Brain microvascular endothelial cell (primary cell): ENCODE results near the gene MIX23.
A peak's percentile ranks its signal among the peaks of the same experiment; 100 is the strongest.

ENCODE experiments used
- DNase-seq: peaks from one replicate; pipeline ENCODE4 v3.0.0-alpha.2; 2020
- H3K27ac ChIP-seq: fragments of 250-450 bp; sonication (Bioruptor Pico); 2 replicates; pipeline ENCODE4 v1.5.1; 2020; ENCODE audit warnings: mild to moderate bottlenecking, moderate library complexity
- H3K27me3 ChIP-seq: fragments of 250-450 bp; sonication (Bioruptor Pico); replicated peaks from 2 replicates; pipeline ENCODE4 v1.5.1; 2020; ENCODE audit warnings: mild to moderate bottlenecking
- H3K36me3 ChIP-seq: fragments of 250-450 bp; sonication (Bioruptor Pico); replicated peaks from 2 replicates; pipeline ENCODE4 v1.5.1; 2020; ENCODE audit warnings: mild to moderate bottlenecking
- H3K4me3 ChIP-seq: 2 replicates; pipeline ENCODE4 v1.5.1; 2011; ENCODE audit warnings: low read depth, mild to moderate bottlenecking, control low read depth, low read length, moderate library complexity
- in situ Hi-C: cut with HindIII; loops from 2 replicates; pipeline ENCODE4 v1.10.0; 2017; ENCODE audit warnings: low sequenced_read_pairs, low pct_ligation_motif_present
- TF ChIP-seq, protein P1 (sequence below): IDR thresholded peaks from 2 replicates; pipeline ENCODE4 v1.5.1; 2011; ENCODE audit warnings: low read depth, mild to moderate bottlenecking, moderate library complexity, low read length, control low read depth, inconsistent platforms; ENCODE audit errors: missing control alignments

Gene MIX23

GRCh38 chr3:122355612-122356011, 27.4 kb downstream of the MIX23 start:
- in situ Hi-C loops, result no loop called here
- Histone ChIP-seq H3K27me3 (no peaks in the 10 kb centered on the region), H3K27ac (no peak overlapping the region), H3K4me3 (no peak overlapping the region), H3K36me3 (no peaks in the 10 kb centered on the region)
- TF ChIP-seq, protein P1, sequence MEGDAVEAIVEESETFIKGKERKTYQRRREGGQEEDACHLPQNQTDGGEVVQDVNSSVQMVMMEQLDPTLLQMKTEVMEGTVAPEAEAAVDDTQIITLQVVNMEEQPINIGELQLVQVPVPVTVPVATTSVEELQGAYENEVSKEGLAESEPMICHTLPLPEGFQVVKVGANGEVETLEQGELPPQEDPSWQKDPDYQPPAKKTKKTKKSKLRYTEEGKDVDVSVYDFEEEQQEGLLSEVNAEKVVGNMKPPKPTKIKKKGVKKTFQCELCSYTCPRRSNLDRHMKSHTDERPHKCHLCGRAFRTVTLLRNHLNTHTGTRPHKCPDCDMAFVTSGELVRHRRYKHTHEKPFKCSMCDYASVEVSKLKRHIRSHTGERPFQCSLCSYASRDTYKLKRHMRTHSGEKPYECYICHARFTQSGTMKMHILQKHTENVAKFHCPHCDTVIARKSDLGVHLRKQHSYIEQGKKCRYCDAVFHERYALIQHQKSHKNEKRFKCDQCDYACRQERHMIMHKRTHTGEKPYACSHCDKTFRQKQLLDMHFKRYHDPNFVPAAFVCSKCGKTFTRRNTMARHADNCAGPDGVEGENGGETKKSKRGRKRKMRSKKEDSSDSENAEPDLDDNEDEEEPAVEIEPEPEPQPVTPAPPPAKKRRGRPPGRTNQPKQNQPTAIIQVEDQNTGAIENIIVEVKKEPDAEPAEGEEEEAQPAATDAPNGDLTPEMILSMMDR, result no peak
- no peak for DNase-seq

DNA sequence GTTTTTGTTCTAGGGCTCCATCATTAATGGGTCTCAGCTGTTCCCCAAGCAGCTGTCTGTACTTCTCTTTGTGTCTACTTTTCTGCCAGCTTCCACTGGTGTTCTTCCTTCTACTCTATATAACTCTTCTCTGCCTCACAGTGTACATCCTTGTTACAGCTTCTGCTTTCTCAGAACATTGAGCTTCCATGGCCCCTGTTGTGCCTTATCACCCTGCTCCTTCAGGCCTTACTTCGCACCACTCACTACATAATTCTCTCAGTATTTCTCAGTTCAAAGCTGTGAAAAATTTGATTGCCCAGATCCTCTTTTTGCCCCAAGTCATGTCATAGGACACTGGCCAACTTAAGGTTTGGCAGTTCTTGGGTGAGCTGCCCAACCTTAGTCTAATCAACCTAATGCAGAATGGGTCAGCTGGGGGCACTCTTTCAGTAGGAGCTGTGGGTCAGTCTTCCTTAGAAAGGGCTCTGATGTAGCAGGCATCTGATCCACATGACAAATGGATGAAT, 29.1 kb downstream of the MIX23 start:
- in situ Hi-C loops, result no loop called here
- Histone ChIP-seq H3K4me3 (no peak overlapping the region), H3K27me3 (no peaks in the 10 kb centered on the region), H3K36me3 (no peaks in the 10 kb centered on the region), H3K27ac (no peak overlapping the region)
- DNase-seq, result no peak
- TF ChIP-seq, protein P1, result no peak

- Histone ChIP-seq H3K27ac (no peak overlapping the region), H3K4me3 (no peak overlapping the region), H3K27me3 (no peaks in the 10 kb centered on the region), H3K36me3 (no peaks in the 10 kb centered on the region)
- TF ChIP-seq, protein P1, result no peak
- in situ Hi-C loops, result no loop called here
- DNase-seq, result no peak
These were observed 29.8 kb downstream of the MIX23 start for GRCh38 chr3:122353215-122353614.

DNA sequence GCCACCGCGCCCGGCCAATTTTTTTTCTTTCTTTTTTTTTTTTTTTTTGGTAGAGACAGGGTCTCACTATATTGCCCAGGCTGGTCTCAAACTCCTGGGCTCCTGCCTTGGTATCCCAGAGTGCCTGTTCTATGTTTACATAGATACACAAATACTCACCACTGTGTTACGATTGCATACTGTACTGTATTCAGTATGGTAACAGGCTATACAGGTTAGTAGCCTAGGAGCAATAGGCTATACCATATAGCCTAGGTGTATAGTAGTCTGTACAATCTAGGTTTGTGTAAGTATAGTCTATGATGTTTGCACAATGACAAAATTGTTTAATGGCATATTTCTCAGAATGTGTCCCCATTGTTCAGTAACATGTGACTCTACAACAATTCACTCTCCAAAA, 31.4 kb downstream of the MIX23 start:
- DNase-seq, result no peak
- H3K27me3 ChIP-seq, result no peaks in the 10 kb centered on the region
- no peak overlapping the region for H3K27ac ChIP-seq
- in situ Hi-C loops, result no loop called here
- H3K4me3 ChIP-seq, result no peak overlapping the region
- TF ChIP-seq, protein P1, result no peak
- H3K36me3 ChIP-seq, result no peaks in the 10 kb centered on the region

GRCh38 chr3:122350814-122351418, 32.1 kb downstream of the MIX23 start:
- TF ChIP-seq, protein P1, result no peak
- DNase-seq, result peak; percentile 71

GRCh38 chr3:122349171-122349570, 33.9 kb downstream of the MIX23 start:
- in situ Hi-C loops, result no loop called here
- H3K27ac ChIP-seq, result no peak overlapping the region
- H3K27me3 ChIP-seq, result no peaks in the 10 kb centered on the region
- H3K36me3 ChIP-seq, result no peaks in the 10 kb centered on the region
- no peak for DNase-seq
- no peak overlapping the region for H3K4me3 ChIP-seq
- TF ChIP-seq, protein P1, result no peak

More at GRCh38 chr3:122350814-122351418, 32.1 kb downstream of the MIX23 start:
- in situ Hi-C loops, result no loop called here
- Histone ChIP-seq H3K27me3 (no peaks in the 10 kb centered on the region), H3K27ac (no peak overlapping the region), H3K36me3 (no peaks in the 10 kb centered on the region), H3K4me3 (no peak overlapping the region)
